T-cell (primary cell): ENCODE results near the gene CEP170B. TPM values are rescaled to one million over a fixed set of nuclear protein-coding genes. Genes with fewer than 3 reads are reported as not detected.

Experiments used
- ATAC-seq, 4 experiments: fragments of 200-7000 bp in 3 of 4; fragments of 150-1000 bp in 1 of 4; cut with Tn5 transposase; replicated peaks in 1 of 4; 1 replicate in 3 of 4; 2 replicates in 1 of 4; pipeline ENCODE4 v1.10.0; 2021; ENCODE audit warnings: moderate library complexity in 3 of 4, mild to moderate bottlenecking in 2 of 4, moderate number of reproducible peaks in 1 of 4
- CTCF ChIA-PET, 2 donors: fragments of 300-600 bp; sonication (Branson Sonifier 250); formaldehyde crosslinking; loops; one replicate each; lab custom pipeline; 2022; ENCODE audit warnings: antibody characterized with exemption in 2 of 2; lab: Charles Lee
- POLR2A ChIA-PET, 2 donors: fragments of 300-600 bp; sonication (Branson Sonifier 250); formaldehyde crosslinking; loops; one replicate each; lab custom pipeline; 2022; ENCODE audit warnings: antibody characterized with exemption in 2 of 2; lab: Charles Lee
- DNase-seq, 35 experiments: peaks; one replicate each; pipeline versions ENCODE4 v3.0.0 to v3.0.0-alpha.2; 2013 to 2023
- H3K27ac ChIP-seq: one replicate; pipeline ENCODE4 v1.5.1; 2013; ENCODE audit warnings: low read length
- H3K27me3 ChIP-seq, 2 experiments: replicated peaks in 1 of 2; 1 replicate in 1 of 2; 2 replicates in 1 of 2; pipeline versions ENCODE4 v1.6.1 to v1.7.0; 2013; ENCODE audit warnings: low read length in 1 of 2, mixed read lengths in 1 of 2; ENCODE audit not compliant: control insufficient read depth in 2 of 2, insufficient read depth in 2 of 2; ENCODE audit errors: extremely low read depth in 1 of 2
- H3K36me3 ChIP-seq, 2 donors: 1 replicate in 1 of 2; 2 replicates in 1 of 2; pipeline versions ENCODE4 v1.6.1 to v1.7.0; 2013; ENCODE audit warnings: low read length in 1 of 2; ENCODE audit not compliant: control insufficient read depth in 2 of 2, insufficient read depth in 1 of 2; ENCODE audit errors: extremely low read depth in 1 of 2
- H3K4me1 ChIP-seq, 2 experiments: 1 replicate in 1 of 2; 2 replicates in 1 of 2; pipeline versions ENCODE4 v1.6.1 to v1.7.0; 2013; ENCODE audit warnings: low read length in 2 of 2, mixed read lengths in 1 of 2; ENCODE audit not compliant: insufficient read depth in 2 of 2, control insufficient read depth in 1 of 2; ENCODE audit errors: extremely low read depth in 1 of 2
- H3K4me3 ChIP-seq, 2 donors: 1 replicate in 1 of 2; 2 replicates in 1 of 2; pipeline versions ENCODE4 v1.5.1 to v1.7.0; 2013; ENCODE audit warnings: mild to moderate bottlenecking in 2 of 2, low read length in 1 of 2, moderate library complexity in 1 of 2; ENCODE audit not compliant: control insufficient read depth in 1 of 2; ENCODE audit errors: extremely low read depth in 1 of 2
- H3K9me3 ChIP-seq: 2 replicates; pipeline ENCODE4 v1.7.0; 2013
- H3K27ac Mint-ChIP-seq, 2 donors: one replicate each; pipeline ENCODE4 v1.8.0; 2020 to 2021; ENCODE audit warnings: mild to moderate bottlenecking in 2 of 2, mixed read lengths in 2 of 2
- H3K27me3 Mint-ChIP-seq, 2 donors: one replicate each; pipeline ENCODE4 v1.8.0; 2021 to 2022; ENCODE audit warnings: mixed read lengths in 2 of 2
- H3K36me3 Mint-ChIP-seq: one replicate; pipeline ENCODE4 v1.8.0; 2021; ENCODE audit warnings: mixed read lengths
- H3K4me1 Mint-ChIP-seq, 3 donors: one replicate each; pipeline ENCODE4 v1.8.0; 2020 to 2022; ENCODE audit warnings: mixed read lengths in 3 of 3, mild to moderate bottlenecking in 1 of 3
- H3K4me3 Mint-ChIP-seq, 3 donors: one replicate each; pipeline ENCODE4 v1.8.0; 2020 to 2022; ENCODE audit warnings: mild to moderate bottlenecking in 3 of 3, mixed read lengths in 3 of 3, moderate library complexity in 3 of 3
- H3K9me3 Mint-ChIP-seq, 3 donors: one replicate each; pipeline ENCODE4 v1.8.0; 2020 to 2022; ENCODE audit warnings: mixed read lengths in 3 of 3
- WGBS: methylation state at CpG from one replicate; pipeline ENCODE4 v1.1.5; 2013; ENCODE audit warnings: missing lambda C conversion rate; ENCODE audit not compliant: insufficient coverage; 5-methylcytosine and 5-hydroxymethylcytosine counted together
- total RNA-seq, 35 experiments: library from RNA in 6 of 35; stranded (reverse) in 6 of 35; fragments of 120-200 nt in 1 of 35; gene quantifications; one replicate each; pipeline versions ENCODE4 v1.2.1 to v1.2.4 and lab custom pipeline; 2013 to 2026

CEP170B gene
- total RNA-seq, 5 donors from 2014 or later (not counting 1 experiment from before 2014, with no cell fraction given): 2.8 to 11.2 (median 6.9) TPM

GRCh38 chr14:104885973-104886689 is 21.1 kb downstream of the CEP170B start:
- H3K4me1 Mint-ChIP-seq: no peaks in the 10 kb centered on the region
- Histone ChIP-seq H3K4me3 (no peak overlapping the region), H3K27me3 (peaks cover 0 to 3% of the 10 kb centered on the region in 2 experiments), H3K9me3 (no peaks in the 10 kb centered on the region), H3K4me1 (no peaks in the 10 kb centered on the region), H3K36me3 (no peaks in the 10 kb centered on the region), H3K27ac (no peak overlapping the region)
- ATAC-seq (no peak), DNase-seq (peak in 1 of 35 experiments; percentile 1)
- no peak overlapping the region for H3K27ac Mint-ChIP-seq
- H3K4me3 Mint-ChIP-seq: no peak overlapping the region
- no peaks in the 10 kb centered on the region for H3K36me3 Mint-ChIP-seq
- CTCF ChIA-PET: no interaction called here
- WGBS: 91% methylated on average over 34 of the region's 40 CpGs
- H3K9me3 Mint-ChIP-seq: no peaks in the 10 kb centered on the region
- POLR2A ChIA-PET: no interaction called here
- H3K27me3 Mint-ChIP-seq: no peaks in the 10 kb centered on the region

GRCh38 chr14:104886690-104887622 is 21.9 kb downstream of the CEP170B start:
- CTCF ChIA-PET: no interaction called here
- 94% methylated on average over 42 of the region's 59 CpGs for WGBS
- Histone ChIP-seq H3K4me1 (no peaks in the 10 kb centered on the region), H3K27ac (no peak overlapping the region), H3K4me3 (no peak overlapping the region), H3K9me3 (no peaks in the 10 kb centered on the region), H3K27me3 (no peaks in the 10 kb centered on the region), H3K36me3 (no peaks in the 10 kb centered on the region)
- Mint-ChIP-seq H3K9me3 (no peaks in the 10 kb centered on the region), H3K36me3 (no peaks in the 10 kb centered on the region), H3K27ac (no peak overlapping the region), H3K27me3 (no peaks in the 10 kb centered on the region), H3K4me1 (no peaks in the 10 kb centered on the region), H3K4me3 (no peak overlapping the region)
- ATAC-seq: no peak
- DNase-seq: peak in 1 of 35 experiments; percentile 3
- POLR2A ChIA-PET: no interaction called here

GRCh38 chr14:104887623-104888488 is 22.8 kb downstream of the CEP170B start:
- DNase-seq: peak in 2 of 35 experiments; percentile 3
- POLR2A ChIA-PET: no interaction called here
- H3K9me3 ChIP-seq: no peaks in the 10 kb centered on the region

GRCh38 chr14:104888489-104889374 is 23.7 kb downstream of the CEP170B start:
- no peaks in the 10 kb centered on the region for H3K36me3 Mint-ChIP-seq
- Histone ChIP-seq H3K36me3 (no peaks in the 10 kb centered on the region), H3K9me3 (no peaks in the 10 kb centered on the region), H3K27ac (no peak overlapping the region), H3K4me1 (no peaks in the 10 kb centered on the region), H3K4me3 (no peak overlapping the region), H3K27me3 (no peaks in the 10 kb centered on the region)
- POLR2A ChIA-PET: no interaction called here
- H3K4me3 Mint-ChIP-seq: no peak overlapping the region
- no peaks in the 10 kb centered on the region for H3K9me3 Mint-ChIP-seq
- CTCF ChIA-PET: interaction anchor here in 1 of 2 donors (0.7 kb wide), 1 partner anchor 202 kb away, joined by 3 read pairs; no protein-coding TSS in a partner anchor
- H3K27ac Mint-ChIP-seq: no peak overlapping the region
- DNase-seq: no peak
- H3K27me3 Mint-ChIP-seq: no peaks in the 10 kb centered on the region
- WGBS: 91% methylated on average over 12 of the region's 26 CpGs
- H3K4me1 Mint-ChIP-seq: no peaks in the 10 kb centered on the region
- no peak for ATAC-seq

More at GRCh38 chr14:104887623-104888488, 22.8 kb downstream of the CEP170B start:
- Histone ChIP-seq H3K36me3 (no peaks in the 10 kb centered on the region), H3K27ac (no peak overlapping the region), H3K27me3 (no peaks in the 10 kb centered on the region), H3K4me1 (no peaks in the 10 kb centered on the region), H3K4me3 (no peak overlapping the region)
- H3K4me1 Mint-ChIP-seq: no peaks in the 10 kb centered on the region
- H3K9me3 Mint-ChIP-seq: no peaks in the 10 kb centered on the region
- WGBS: 89% methylated on average over 31 of the region's 33 CpGs
- H3K36me3 Mint-ChIP-seq: no peaks in the 10 kb centered on the region
- H3K4me3 Mint-ChIP-seq: no peak overlapping the region
- no peak overlapping the region for H3K27ac Mint-ChIP-seq
- no peaks in the 10 kb centered on the region for H3K27me3 Mint-ChIP-seq
- ATAC-seq: no peak
- CTCF ChIA-PET: no interaction called here

- Histone ChIP-seq H3K4me3 (no peak overlapping the region), H3K4me1 (no peaks in the 10 kb centered on the region), H3K27me3 (no peaks in the 10 kb centered on the region), H3K27ac (no peak overlapping the region), H3K9me3 (no peaks in the 10 kb centered on the region), H3K36me3 (no peaks in the 10 kb centered on the region)
- Mint-ChIP-seq H3K4me1 (no peaks in the 10 kb centered on the region), H3K9me3 (no peaks in the 10 kb centered on the region), H3K27me3 (no peaks in the 10 kb centered on the region), H3K4me3 (no peak overlapping the region), H3K36me3 (no peaks in the 10 kb centered on the region), H3K27ac (no peak overlapping the region)
- ChIA-PET CTCF (interaction anchor here in 1 of 2 donors (0.7 kb wide), 1 partner anchor 201 kb away, joined by 3 read pairs; no protein-coding TSS in a partner anchor), POLR2A (no interaction called here)
- peak in 1 of 35 experiments; percentile 2 for DNase-seq
- no peak for ATAC-seq
- 100% methylated on average over 14 of the region's 23 CpGs for WGBS
Observed at GRCh38 chr14:104889375-104889757, 24.3 kb downstream of the CEP170B start.
